ENCODE results near the gene BBS2.

BBS2 gene

DNA sequence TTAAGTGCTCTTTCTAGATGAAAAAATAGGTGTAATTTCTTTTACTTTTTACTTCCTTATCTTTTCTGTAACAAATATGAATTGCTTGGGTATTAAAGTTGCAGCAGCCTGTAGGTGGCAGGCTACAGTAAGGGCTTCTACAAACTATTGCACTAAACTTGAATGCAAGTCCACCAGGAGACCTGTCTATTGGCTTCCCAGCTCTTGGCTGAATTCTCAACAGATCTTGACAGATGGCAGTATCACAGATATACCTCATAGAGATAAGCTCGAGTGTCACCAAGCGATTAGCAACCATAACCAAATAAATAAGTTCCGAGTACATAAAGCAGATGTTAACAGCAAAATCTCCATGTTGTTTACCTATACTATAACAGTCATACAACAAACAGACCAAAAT is 5.9 kb downstream of the BBS2 start:
- TF ChIP-seq CTCF (IDR thresholded peaks at IDR 0.05; ENCODE audit: low read depth, low read length, missing control alignments) = peak; percentile 66
- DNase-seq (ENCODE audit: extremely low read depth, low read depth) = no peak
- H3K4me3 ChIP-seq (replicated peaks; ENCODE audit: low read depth, low read length) = no peak overlapping the region

GRCh38 chr16:56513091-56513490 is 6.7 kb downstream of the BBS2 start:
- no peak for DNase-seq (ENCODE audit: extremely low read depth, low read depth)
- no peak overlapping the region for H3K4me3 ChIP-seq (replicated peaks; ENCODE audit: low read depth, low read length)
- TF ChIP-seq CTCF (IDR thresholded peaks at IDR 0.05; ENCODE audit: low read depth, low read length, missing control alignments) = no peak

DNA sequence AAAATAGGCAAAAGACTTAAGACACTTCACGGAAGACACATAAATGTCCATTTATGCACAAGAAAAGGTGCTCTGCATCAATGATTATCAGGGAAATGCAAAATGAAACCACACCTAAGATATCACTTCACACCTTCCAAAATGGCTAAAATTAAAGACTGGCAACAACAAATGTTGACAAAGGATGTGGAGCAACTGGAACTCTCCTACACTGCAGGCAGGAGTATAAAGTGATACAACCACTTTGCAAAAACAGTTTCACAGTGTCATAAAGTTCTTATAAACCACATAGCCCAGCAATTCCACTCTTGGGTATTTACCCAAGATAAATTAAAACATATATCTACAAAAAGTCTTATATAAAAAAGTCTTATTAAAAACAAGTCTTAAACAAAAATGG is 7.8 kb downstream of the BBS2 start:
- no peak for TF ChIP-seq CTCF (IDR thresholded peaks at IDR 0.05; ENCODE audit: low read depth, low read length, missing control alignments)
- DNase-seq (ENCODE audit: extremely low read depth, low read depth) = no peak
- no peak overlapping the region for H3K4me3 ChIP-seq (replicated peaks; ENCODE audit: low read depth, low read length)

DNA sequence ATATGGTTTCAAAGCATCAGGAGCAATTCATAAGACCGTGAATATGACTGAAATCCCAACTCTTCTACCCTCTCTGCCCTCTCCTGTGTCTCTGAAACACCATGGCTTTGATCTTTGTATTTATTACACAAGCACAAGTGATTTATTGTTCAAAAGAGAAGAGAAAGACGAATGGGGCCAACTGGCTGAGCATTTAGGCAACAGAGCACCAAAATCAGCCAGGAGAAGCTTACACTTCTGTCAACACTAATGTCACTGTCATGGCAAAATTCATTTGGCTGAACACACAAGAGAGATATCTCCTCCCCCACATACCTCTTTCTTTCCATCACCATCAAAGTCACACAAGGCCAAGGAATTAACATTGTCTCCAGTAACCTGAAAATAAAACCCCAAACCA is 9.3 kb downstream of the BBS2 start:
- no peak for DNase-seq (ENCODE audit: extremely low read depth, low read depth)
- TF ChIP-seq CTCF (IDR thresholded peaks at IDR 0.05; ENCODE audit: low read depth, low read length, missing control alignments) = no peak
- H3K4me3 ChIP-seq (replicated peaks; ENCODE audit: low read depth, low read length) = no peak overlapping the region

GRCh38 chr16:56506941-56507340 is 12.9 kb downstream of the BBS2 start:
- no peak overlapping the region for H3K4me3 ChIP-seq (replicated peaks; ENCODE audit: low read depth, low read length)
- no peak for DNase-seq (ENCODE audit: extremely low read depth, low read depth)
- TF ChIP-seq CTCF (IDR thresholded peaks at IDR 0.05; ENCODE audit: low read depth, low read length, missing control alignments) = no peak

GRCh38 chr16:56505181-56505580 is 14.6 kb downstream of the BBS2 start:
- TF ChIP-seq CTCF (IDR thresholded peaks at IDR 0.05; ENCODE audit: low read depth, low read length, missing control alignments) = no peak
- DNase-seq (ENCODE audit: extremely low read depth, low read depth) = no peak
- no peak overlapping the region for H3K4me3 ChIP-seq (replicated peaks; ENCODE audit: low read depth, low read length)

DNA sequence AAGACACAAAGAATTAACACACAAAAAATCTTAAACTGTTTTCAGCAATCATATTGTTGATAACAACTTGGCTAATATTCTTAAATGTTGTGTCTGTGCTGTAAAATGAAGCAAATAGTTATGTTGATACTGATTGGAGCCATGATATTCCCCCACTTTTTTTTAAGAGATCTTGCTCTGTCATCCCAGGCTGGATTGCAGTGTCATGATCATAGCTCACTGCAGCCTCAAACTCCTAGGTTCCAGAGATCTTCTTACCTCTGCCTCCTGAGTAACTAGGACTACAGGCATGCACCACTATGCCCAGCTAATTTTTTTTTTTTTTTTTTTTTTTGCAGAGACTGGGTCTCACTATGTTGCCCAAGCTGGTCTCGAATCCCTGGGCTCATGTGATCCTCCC is 26.0 kb downstream of the BBS2 start:
- no peak for TF ChIP-seq CTCF (IDR thresholded peaks at IDR 0.05; ENCODE audit: low read depth, low read length, missing control alignments)
- DNase-seq (ENCODE audit: extremely low read depth, low read depth) = no peak
- no peak overlapping the region for H3K4me3 ChIP-seq (replicated peaks; ENCODE audit: low read depth, low read length)

Measured in HFF-Myc (cell line).